K562 (cell line): ENCODE data around the gene DIPK1B. TPM values are rescaled to one million over a fixed set of nuclear protein-coding genes. Genes with fewer than 3 reads are reported as not detected.
A peak's percentile ranks its signal among the peaks of the same experiment; 100 is the strongest.
"Not testable (repeated sequence)": the region's sequence is repeated elsewhere in the genome, so short reads cannot be mapped to it uniquely, and the experiment has no call there.

ENCODE experiments used
- ATAC-seq: fragments of 200-7000 bp; cut with Tn5 transposase; 3 replicates; pipeline ENCODE4 v1.9.1; 2020; ENCODE audit warnings: moderate library complexity
- BruUV-seq: library from RNA; stranded (reverse); fragments of 400-500 nt; replicated peaks from 2 replicates; lab custom pipeline; 2021; lab: Mats Ljungman, UMichigan
- CTCF ChIA-PET: fragments of 300-600 bp; formaldehyde crosslinking; extraction: SDS; loops from one replicate; lab custom pipeline; 2021; ENCODE audit warnings: low intra/inter-chr PET ratio; lab: Yijun Ruan, JAX
- POLR2A ChIA-PET: fragments of 300-600, 350-650 bp; sonication (Branson Sonifier 250); formaldehyde crosslinking; extraction: SDS; loops from one replicate; lab custom pipeline; 2021; ENCODE audit warnings: antibody characterized with exemption, inconsistent platforms; lab: Yijun Ruan, JAX
- DNase-seq, 4 experiments: peaks; one replicate each; pipeline versions ENCODE4 v3.0.0 to v3.0.0-alpha.2; 2011 to 2018; ENCODE audit warnings: low spot score in 3 of 4, mixed read lengths in 3 of 4; ENCODE audit errors: extremely low read depth in 1 of 4
- FAIRE-seq: peaks from 2 replicates; lab custom pipeline; 2011; peaks lifted over from hg19 to GRCh38; lab: Jason Lieb, UNC
- H2AFZ ChIP-seq: 2 replicates; pipeline ENCODE4 v1.6.0; 2011; ENCODE audit warnings: low read depth, low read length, control low read depth, inconsistent platforms
- H3K27ac ChIP-seq: fragments of 200-600 bp; 3 replicates; pipeline ENCODE4 v1.8.0; 2011; ENCODE audit warnings: low read depth, mild to moderate bottlenecking, control low read depth, inconsistent platforms, low read length, moderate library complexity, mixed read lengths; ENCODE audit errors: extremely low read depth
- H3K27me3 ChIP-seq, 2 experiments: fragments of 300-600 bp in 1 of 2; 2 replicates in 1 of 2; 3 replicates in 1 of 2; pipeline versions ENCODE4 v1.6.0 to v1.8.0; 2011; ENCODE audit warnings: inconsistent platforms in 2 of 2, low read length in 2 of 2, mild to moderate bottlenecking in 1 of 2, mixed read lengths in 1 of 2, moderate library complexity in 1 of 2; ENCODE audit not compliant: control insufficient read depth in 2 of 2, insufficient read depth in 2 of 2
- H3K36me3 ChIP-seq: fragments of 300-600 bp; 3 replicates; pipeline ENCODE4 v1.8.0; 2011; ENCODE audit warnings: mild to moderate bottlenecking, low read length, inconsistent platforms; ENCODE audit not compliant: control insufficient read depth, insufficient read depth
- H3K4me1 ChIP-seq, 2 experiments: fragments of 200-600 bp in 1 of 2; replicated peaks in 1 of 2; 2 replicates in 1 of 2; 3 replicates in 1 of 2; pipeline versions ENCODE4 v1.5.1 to v1.8.0; 2011; ENCODE audit warnings: inconsistent platforms in 2 of 2, low read length in 2 of 2, mild to moderate bottlenecking in 1 of 2, mixed read lengths in 1 of 2, moderate library complexity in 1 of 2; ENCODE audit not compliant: control insufficient read depth in 2 of 2, insufficient read depth in 2 of 2
- H3K4me2 ChIP-seq: 2 replicates; pipeline ENCODE4 v1.6.1; 2011; ENCODE audit warnings: low read length, control low read depth, inconsistent platforms, mixed read lengths; ENCODE audit not compliant: insufficient read depth
- H3K4me3 ChIP-seq: fragments of 200-600 bp; sonication (generic), shearing (Covaris generic); 2 replicates; pipeline ENCODE4 v1.5.1; 2016; ENCODE audit warnings: control low read depth, inconsistent platforms
- H3K79me2 ChIP-seq: fragments of 200-600 bp; 3 replicates; pipeline ENCODE4 v1.8.0; 2011; ENCODE audit warnings: low read length, inconsistent platforms; ENCODE audit not compliant: control insufficient read depth, insufficient read depth
- H3K9ac ChIP-seq, 2 experiments: 2 replicates each; pipeline versions ENCODE4 v1.6.0 to v1.6.1; 2011; ENCODE audit warnings: low read depth in 2 of 2, low read length in 2 of 2, control low read depth in 1 of 2, inconsistent platforms in 1 of 2, mild to moderate bottlenecking in 1 of 2, mixed read lengths in 1 of 2; ENCODE audit not compliant: insufficient read depth in 1 of 2
- H3K9me1 ChIP-seq: one replicate; pipeline ENCODE4 v1.6.0; 2011; ENCODE audit warnings: inconsistent platforms, mild to moderate bottlenecking, low read length, moderate library complexity; ENCODE audit not compliant: control insufficient read depth, insufficient read depth
- H3K9me3 ChIP-seq: replicated peaks from 2 replicates; pipeline ENCODE4 v1.5.1; 2011; ENCODE audit warnings: low read depth, low read length, inconsistent platforms; ENCODE audit not compliant: control insufficient read depth, insufficient read depth
- H4K20me1 ChIP-seq: replicated peaks from 2 replicates; pipeline ENCODE4 v1.6.1; 2011; ENCODE audit warnings: low read length, inconsistent platforms, mixed read lengths; ENCODE audit not compliant: control insufficient read depth, insufficient read depth
- CBFA2T3 ChIP-seq: fragments of 450-650 bp; IDR thresholded peaks from 2 replicates; pipeline ENCODE4 v1.6.1; 2017
- CTCFL ChIP-seq: IDR thresholded peaks from 2 replicates; pipeline ENCODE4 v1.6.1; 2011; ENCODE audit warnings: borderline replicate concordance, low read depth, mild to moderate bottlenecking, moderate library complexity, low read length; ENCODE audit not compliant: insufficient read depth, poor library complexity, severe bottlenecking
- KDM1A ChIP-seq, 2 experiments: fragments of 450-650 bp; IDR thresholded peaks; 2 replicates each; pipeline ENCODE4 v1.6.1; 2016; ENCODE audit warnings: mild to moderate bottlenecking in 2 of 2
- MAZ ChIP-seq, 2 experiments: fragments of 450-650 bp in 1 of 2; sonication (generic) in 1 of 2; formaldehyde crosslinking; IDR thresholded peaks in 1 of 2; conservative IDR thresholded peaks in 1 of 2; 2 replicates each; pipeline versions ENCODE4 v1.4.0 to v1.5.0; 2020; ENCODE audit warnings: mild to moderate bottlenecking in 1 of 2, missing genetic modification reagents in 1 of 2
- REST ChIP-seq, 2 experiments: fragments of 450-650 bp; formaldehyde crosslinking in 1 of 2; IDR thresholded peaks; 2 replicates each; pipeline versions ENCODE4 v1.4.0 to v1.6.1; 2014 to 2020; ENCODE audit warnings: mild to moderate bottlenecking in 2 of 2, borderline replicate concordance in 1 of 2, low read depth in 1 of 2
- VEZF1 ChIP-seq: fragments of 200-800 bp; sonication (Bioruptor generic); IDR thresholded peaks from 2 replicates; pipeline ENCODE4 v1.6.1; 2017; ENCODE audit warnings: missing genetic modification characterization, missing compliant biosample characterization
- ZBTB17 ChIP-seq: fragments of 450-650 bp; formaldehyde crosslinking; IDR thresholded peaks from 2 replicates; pipeline ENCODE4 v1.4.0; 2020; ENCODE audit warnings: mild to moderate bottlenecking
- ZNF224 ChIP-seq: sonication (generic); formaldehyde crosslinking; IDR thresholded peaks from 2 replicates; pipeline ENCODE4 v1.8.0; 2022; ENCODE audit warnings: mild to moderate bottlenecking, missing genetic modification reagents
- WGBS: fragments of 100-300 bp; shearing (Covaris generic); methylation state at CpG from one replicate; pipeline ENCODE4 v1.1.6; 2016; ENCODE audit warnings: low coverage, mixed read lengths; ENCODE audit not compliant: insufficient coverage; ENCODE audit errors: missing lambda C conversion rate; 5-methylcytosine and 5-hydroxymethylcytosine counted together
- in situ Hi-C: fragments of 300-500 bp; cut with MboI; formaldehyde crosslinking; loops from 4 replicates; pipeline ENCODE4 v1.15.0; 2018; ENCODE audit warnings: inconsistent platforms, mixed read lengths
- intact Hi-C: fragments of 100-400 bp; cut with micrococcal nuclease; formaldehyde crosslinking; loops from 2 replicates; pipeline ENCODE4 v1.14.2; 2022
- polyA plus RNA-seq, 8 experiments: library from polyadenylated mRNA; depleted of rRNA in 4 of 8; stranded (reverse) in 5 of 8; unstranded in 3 of 8; fragments of >200 nt; fragmentation: Nextera tagmentation in 2 of 8; fragmentation: Illumina TruSeq in 1 of 8; extraction: Ambion mirVana in 2 of 8; extraction: Trizol in 1 of 8; gene quantifications; 2 replicates each; pipeline versions ENCODE4 v1.2.1 to v1.2.3, GENCODE V29; 2011 to 2014; ENCODE audit warnings: inconsistent platforms in 1 of 8, missing spikeins in 1 of 8
- total RNA-seq, 7 experiments: library from RNA; depleted of rRNA in 6 of 7; stranded (reverse); fragments of >200 nt in 6 of 7; fragmentation: Illumina TruSeq in 2 of 7; extraction: Trizol in 2 of 7; gene quantifications; 2 replicates each; pipeline versions ENCODE4 v1.2.1 to v1.2.3, GENCODE V29; 2011 to 2021; ENCODE audit warnings: low replicate concordance in 1 of 7

DIPK1B gene
- total and polyA plus RNA-seq, 9 of the 15 experiments (the other 6 are each of a cell fraction or from before 2014, with no cell fraction given), result 0.08 to 22.3 (median 5.9) TPM

GRCh38 chr9:136760834-136761544 is 48.6 kb downstream of the DIPK1B start:
- ChIA-PET POLR2A (interaction anchor here (0.5 to 2.6 kb wide), 6 partner anchors 10 to 1208 kb away, joined by 3 to 11 read pairs (median 3); no protein-coding TSS in a partner anchor), CTCF (interaction anchor here (0.6 kb wide), 1 partner anchor 115 kb away, joined by 3 read pairs; no protein-coding TSS in a partner anchor)
- H3K79me2 ChIP-seq; in situ Hi-C loops; H3K27me3 ChIP-seq; H3K36me3 ChIP-seq; H3K9me3 ChIP-seq; H3K27ac ChIP-seq; BruUV-seq; H4K20me1 ChIP-seq; intact Hi-C loops; H3K9me1 ChIP-seq; H3K4me3 ChIP-seq; TF ChIP-seq REST (CRISPR knock-in tag; IDR thresholded peaks at IDR 0.05; ENCODE audit: low read depth): not testable (repeated sequence)
- peak; percentile 80 for ATAC-seq
- peak; percentile 95 for FAIRE-seq
- Histone ChIP-seq H3K9ac (peak overlapping the region in 1 of 2 experiments; percentile 64; a peak in 1 of 4 replicates), H2AFZ (peak overlapping the region; percentile 60), H3K4me2 (peak overlapping the region; percentile 2; the same call in 1 of the 2 replicates), H3K4me1 (peaks cover 8 to 78% of the 10 kb centered on the region in 2 experiments; a peak in 4 of 5 replicates)
- peak; percentile 53 to 86 (median 56) for DNase-seq
- WGBS, result 10% methylated on average over 20 of the region's 22 CpGs
- TF ChIP-seq VEZF1 (CRISPR knock-in tag) (peak; percentile 41), ZNF224 (CRISPR knock-in tag) (0 out of 2 replicates have a peak, but pooled peaks have one; percentile 16), CTCFL (peak; percentile 65), MAZ (CRISPR knock-in tag; conservative IDR thresholded peaks at IDR 0.05 in 1 of 2, IDR thresholded peaks at IDR 0.05 in 1 of 2) (peak; percentile 16 to 38; a peak in 1 of 4 replicates), REST (IDR thresholded peaks at IDR 0.05; ENCODE audit: borderline replicate concordance) (peak; percentile 29; the same call in 1 of the 2 replicates), KDM1A (IDR thresholded peaks at IDR 0.05) (peak; percentile 81 to 82), ZBTB17 (CRISPR knock-in tag) (peak; percentile 46; the same call in 1 of the 2 replicates), CBFA2T3 (peak; percentile 48)
